Stimulated activated CD8-positive, alpha-beta memory T cell treated with anti-CD3 and anti-CD28 coated beads, Interleukin-7, amount 100 ng/mL, for 4 hours (primary cell): ENCODE data around the gene PTCH2.
"Not testable (repeated sequence)": the region's sequence is repeated elsewhere in the genome, so short reads cannot be mapped to it uniquely, and the experiment has no call there.

Experiments
- DNase-seq, 2 donors: peaks; one replicate each; pipeline ENCODE4 v3.0.0-alpha.2; 2020; ENCODE audit warnings: low read depth in 2 of 2

The PTCH2 gene

DNA sequence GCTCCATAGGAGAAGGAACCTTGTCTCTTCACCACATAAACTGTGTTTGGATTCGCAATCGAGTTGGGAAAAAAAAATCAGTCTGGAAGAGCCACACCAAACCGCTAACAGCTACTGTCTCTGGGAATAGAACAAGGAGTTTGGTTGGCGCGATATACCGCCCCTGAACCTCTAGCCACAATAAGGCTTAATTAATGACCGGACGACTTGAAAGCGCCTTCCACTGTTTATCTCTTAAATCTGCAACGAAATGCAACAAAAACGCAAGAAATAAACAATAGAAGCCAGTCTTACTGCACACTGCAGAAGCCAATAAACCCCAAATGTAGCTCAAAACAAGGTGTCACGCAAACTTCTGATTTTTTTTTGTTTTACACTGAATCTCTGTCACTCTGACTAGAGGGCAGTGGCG, 23.9 kb downstream of the PTCH2 start:
- no peak for DNase-seq

DNA sequence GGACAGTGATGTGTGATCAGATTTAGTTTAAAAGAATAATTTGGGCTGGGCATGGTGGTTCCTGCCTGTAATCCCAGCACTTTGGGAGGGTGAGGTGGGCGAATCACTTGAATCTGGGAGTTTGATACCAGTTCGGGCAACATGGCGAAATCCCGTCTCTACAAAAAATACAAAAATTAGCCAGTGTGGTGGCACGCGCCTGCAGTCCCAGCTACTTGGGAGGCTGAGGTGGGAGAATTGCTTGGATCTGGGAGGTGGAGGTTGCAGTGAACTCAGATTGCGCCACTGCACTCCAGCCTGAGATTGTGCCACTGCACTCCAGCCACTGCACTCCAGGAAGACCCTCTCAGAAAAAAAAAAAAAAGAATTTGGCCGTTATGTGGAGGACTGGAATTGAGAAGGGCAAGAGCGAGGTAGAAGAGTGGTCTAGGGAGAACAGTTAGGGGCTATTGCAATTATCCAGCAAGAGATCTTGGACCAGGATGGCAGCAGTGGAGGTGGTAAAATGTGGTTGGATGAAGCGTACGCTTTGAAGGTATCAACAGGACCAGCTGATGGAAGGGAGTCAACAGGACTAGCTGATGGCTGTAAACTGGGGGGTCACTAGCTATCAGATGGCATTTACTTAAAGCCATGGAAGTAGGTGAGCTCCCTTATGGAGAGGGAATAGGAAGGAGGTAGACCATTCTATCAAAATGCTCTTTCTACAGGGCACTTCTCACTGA, 25.1 kb downstream of the PTCH2 start:
- DNase-seq: no peak

- no peak for DNase-seq
Measured at GRCh38 chr1:44817307-44817706, 25.7 kb downstream of the PTCH2 start.

GRCh38 chr1:44815926-44816325, 27.1 kb downstream of the PTCH2 start:
- not testable (repeated sequence) for DNase-seq

DNA sequence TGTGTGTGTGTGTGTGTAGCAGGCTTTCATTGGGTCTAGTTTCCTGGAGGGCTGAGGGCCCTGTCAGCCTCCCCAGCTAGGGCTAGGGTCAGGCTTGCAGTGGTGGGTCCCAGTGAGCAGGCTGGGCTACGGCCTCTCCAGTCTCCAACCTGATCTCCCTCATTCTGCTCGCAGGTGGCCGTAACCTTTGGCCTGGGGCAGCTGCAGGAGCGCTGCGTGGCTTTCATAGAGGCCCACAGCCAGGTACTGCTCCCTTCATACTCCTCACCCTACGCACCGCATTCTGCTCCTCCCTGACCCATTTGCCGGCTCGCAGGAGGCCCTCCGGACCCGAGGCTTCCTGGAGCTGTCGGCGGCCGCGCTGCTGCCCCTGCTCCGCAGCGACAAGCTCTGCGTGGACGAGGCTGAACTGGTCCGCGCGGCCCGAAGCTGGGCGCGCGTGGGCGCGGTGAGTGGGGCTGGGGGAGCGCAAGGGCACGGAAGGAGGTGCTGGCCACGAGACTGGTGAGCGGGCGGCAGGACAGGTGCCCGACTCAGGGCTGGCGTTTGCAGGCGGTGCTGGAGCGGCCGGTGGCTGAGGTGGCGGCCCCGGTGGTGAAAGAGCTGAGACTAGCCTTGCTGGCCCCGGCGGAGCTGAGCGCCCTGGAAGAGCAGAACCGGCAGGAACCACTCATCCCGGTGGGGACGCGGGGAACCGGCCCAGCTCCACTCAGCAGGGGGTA, 30.1 kb downstream of the PTCH2 start:
- no peak for DNase-seq

- DNase-seq: no peak
Measured at GRCh38 chr1:44811234-44811633, 31.8 kb downstream of the PTCH2 start.

DNA sequence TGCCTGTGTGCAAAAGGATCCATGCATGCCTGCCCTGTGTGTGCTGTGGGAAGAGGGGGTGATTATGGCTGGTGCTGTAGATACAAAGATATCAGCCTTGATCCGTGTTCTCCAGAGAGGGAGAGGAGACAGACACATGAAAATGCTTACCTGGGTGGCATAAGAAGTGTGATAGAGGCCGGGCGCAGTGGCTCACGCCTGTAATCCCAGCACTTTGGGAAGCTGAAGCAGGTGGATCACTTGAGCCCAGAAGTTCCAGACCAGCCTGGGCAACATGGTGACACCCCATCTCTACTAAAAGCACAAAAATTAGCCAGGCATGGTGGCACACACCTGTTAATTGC, 32.3 kb downstream of the PTCH2 start:
- not testable (repeated sequence) for DNase-seq

- no peak for DNase-seq
Measured at GRCh38 chr1:44810101-44810761, 32.8 kb downstream of the PTCH2 start.

DNA sequence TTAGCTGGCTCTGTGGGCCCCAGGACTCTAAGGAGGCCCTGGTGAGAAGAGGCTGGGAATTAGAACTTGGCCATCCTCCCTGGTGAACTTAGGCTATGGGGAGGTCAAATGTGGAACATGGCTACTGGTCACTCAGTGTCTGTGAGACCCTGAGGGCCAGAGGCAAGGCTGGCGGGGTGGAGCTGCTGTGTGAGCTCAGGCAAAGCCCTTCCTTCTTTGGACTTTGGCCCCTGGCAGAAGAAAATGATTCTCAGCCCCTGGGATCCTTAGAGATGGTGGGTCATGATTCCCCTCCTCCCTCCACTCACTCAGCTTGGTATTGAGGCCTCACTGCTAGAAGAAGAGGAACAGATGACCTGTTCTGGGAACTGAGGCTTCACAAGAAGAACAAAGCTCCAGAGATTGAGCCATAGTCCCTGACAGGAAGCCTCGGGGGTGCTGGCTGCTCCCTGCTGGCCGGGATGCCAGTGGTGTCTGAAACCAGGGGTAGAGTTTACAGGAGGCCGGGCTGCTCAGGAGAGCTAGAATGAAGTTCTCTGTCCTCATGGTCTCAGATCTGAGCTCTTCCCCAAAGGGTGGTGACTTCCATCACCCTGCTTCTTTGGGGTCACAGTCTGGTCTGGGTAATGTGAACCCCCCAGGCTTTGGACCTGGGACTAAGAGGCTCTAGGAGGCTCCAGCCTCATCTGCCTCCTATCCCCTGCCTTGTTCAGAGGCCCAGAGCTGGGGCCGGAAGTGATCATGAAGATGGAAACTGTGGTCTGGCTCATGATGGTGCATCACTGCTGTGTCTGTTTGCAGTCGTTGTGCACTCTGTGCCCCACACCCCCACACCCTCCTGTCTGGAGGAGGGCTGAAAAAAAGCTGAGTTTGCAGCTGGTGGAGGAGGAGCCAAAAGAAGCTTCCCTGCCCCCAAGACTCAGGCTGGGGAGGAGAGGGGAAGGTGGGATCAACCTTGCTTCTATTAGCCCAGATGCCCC, 33.8 kb downstream of the PTCH2 start:
- DNase-seq: peak; percentile 82 to 89

DNA sequence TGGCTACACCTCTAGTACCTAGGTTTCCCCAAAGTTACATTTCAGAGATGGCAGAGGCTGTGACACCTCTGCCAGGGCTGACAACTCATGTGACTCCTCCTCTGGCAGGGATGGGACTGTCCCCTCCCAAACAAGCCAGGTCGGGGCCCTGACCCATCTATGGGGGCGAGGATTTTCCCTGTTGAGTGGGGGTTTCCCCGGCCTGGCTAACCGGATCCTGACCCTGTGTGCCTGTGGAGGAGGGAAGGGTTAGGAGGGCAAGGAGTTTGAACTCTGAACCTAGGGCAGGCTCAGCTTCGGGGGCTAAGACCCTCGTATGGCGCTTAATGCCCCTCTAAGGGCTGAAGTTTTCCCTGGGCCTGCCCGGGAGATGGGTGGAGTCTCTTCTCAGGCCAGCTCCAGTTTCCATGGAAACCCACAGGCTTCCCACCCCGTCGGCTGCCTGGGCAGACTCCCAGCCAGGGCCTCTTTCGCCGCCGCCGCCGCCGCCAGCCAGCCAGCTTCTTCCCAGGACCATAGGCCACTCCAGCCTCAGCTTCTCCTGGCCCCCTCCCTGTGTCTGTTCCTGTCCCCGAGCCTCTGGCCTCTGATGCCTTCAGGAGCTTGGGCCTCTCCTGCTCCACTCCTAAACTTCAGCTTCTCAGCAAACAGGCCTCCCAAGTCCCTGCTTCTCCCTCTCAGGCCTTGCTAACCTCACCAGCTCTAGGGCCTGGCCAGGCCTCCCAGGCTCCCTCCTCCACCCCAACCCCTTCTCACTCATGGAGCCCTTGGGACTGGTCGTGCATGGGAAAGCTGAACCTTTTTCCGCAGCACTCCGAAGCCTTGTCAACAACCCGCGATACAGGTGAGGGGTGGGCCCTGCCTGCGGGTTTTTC, 34.8 kb downstream of the PTCH2 start, which contains the start of gene BTBD19:
Gene BTBD19, plus strand, starts transcription at position 461 of the 875 bp plus-strand sequence. Its CDS starts 298 bp downstream, at position 759.
- DNase-seq: peak; percentile 67 to 73

- DNase-seq: peak; percentile 80 to 84
Measured at GRCh38 chr1:44807364-44808062, 35.5 kb downstream of the PTCH2 start.

- no peak for DNase-seq
Measured at GRCh38 chr1:44806704-44807363, 36.2 kb downstream of the PTCH2 start, which contains the start of gene DYNLT4. Gene DYNLT4, minus strand, starts transcription at chr1:44807351. Its CDS starts 683 bp downstream, at chr1:44806668.

- no peak for DNase-seq
Measured at GRCh38 chr1:44806025-44806703, 36.9 kb downstream of the PTCH2 start.

GRCh38 chr1:44805311-44806024, 37.6 kb downstream of the PTCH2 start:
- no peak for DNase-seq

DNA sequence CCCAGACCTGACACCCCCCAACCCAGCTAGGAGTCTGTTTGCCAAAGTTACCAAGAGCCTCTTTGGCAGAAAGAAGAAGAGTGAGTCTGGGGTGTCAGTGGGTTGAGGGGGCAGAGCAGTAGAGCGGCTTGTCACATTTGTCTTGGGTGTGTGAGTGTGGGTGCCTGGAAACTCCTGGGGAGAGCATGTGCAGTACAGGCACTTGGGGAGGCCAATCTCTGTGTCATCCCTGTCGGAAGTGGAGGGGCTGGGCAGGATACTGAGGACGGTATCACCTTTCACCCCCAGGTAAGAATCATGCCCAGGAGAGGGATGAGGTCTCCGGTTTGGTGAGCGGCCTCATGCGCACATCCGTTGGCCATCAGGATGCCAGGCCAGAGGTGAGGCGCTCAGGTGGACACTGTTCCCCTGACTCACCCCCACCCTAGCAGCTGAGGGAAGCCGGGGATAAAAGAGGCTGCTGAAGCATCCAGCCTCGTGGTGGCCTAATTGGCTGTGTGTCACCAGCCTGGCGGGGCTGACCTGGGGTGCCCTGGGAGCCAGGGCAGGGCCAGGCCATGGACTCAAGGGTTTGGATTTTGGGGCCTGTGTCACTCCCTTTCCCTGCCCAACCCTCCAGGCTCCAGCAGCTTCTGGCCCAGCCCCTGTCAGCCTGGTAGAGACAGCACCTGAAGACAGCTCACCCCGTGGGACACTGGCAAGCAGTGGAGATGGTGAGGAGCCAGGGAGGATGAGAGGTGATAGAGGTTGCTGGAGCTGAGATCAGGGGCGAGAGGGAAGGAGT, 39.5 kb downstream of the PTCH2 start:
- no peak for DNase-seq

GRCh38 chr1:44803062-44803311, 40.1 kb downstream of the PTCH2 start:
- DNase-seq: no peak

- no peak for DNase-seq
Measured at GRCh38 chr1:44802306-44803061, 40.6 kb downstream of the PTCH2 start.
